ENCODE data around the gene DIS3L2.
A peak's percentile ranks its signal among the peaks of the same experiment; 100 is the strongest.

Gene DIS3L2, protein sequence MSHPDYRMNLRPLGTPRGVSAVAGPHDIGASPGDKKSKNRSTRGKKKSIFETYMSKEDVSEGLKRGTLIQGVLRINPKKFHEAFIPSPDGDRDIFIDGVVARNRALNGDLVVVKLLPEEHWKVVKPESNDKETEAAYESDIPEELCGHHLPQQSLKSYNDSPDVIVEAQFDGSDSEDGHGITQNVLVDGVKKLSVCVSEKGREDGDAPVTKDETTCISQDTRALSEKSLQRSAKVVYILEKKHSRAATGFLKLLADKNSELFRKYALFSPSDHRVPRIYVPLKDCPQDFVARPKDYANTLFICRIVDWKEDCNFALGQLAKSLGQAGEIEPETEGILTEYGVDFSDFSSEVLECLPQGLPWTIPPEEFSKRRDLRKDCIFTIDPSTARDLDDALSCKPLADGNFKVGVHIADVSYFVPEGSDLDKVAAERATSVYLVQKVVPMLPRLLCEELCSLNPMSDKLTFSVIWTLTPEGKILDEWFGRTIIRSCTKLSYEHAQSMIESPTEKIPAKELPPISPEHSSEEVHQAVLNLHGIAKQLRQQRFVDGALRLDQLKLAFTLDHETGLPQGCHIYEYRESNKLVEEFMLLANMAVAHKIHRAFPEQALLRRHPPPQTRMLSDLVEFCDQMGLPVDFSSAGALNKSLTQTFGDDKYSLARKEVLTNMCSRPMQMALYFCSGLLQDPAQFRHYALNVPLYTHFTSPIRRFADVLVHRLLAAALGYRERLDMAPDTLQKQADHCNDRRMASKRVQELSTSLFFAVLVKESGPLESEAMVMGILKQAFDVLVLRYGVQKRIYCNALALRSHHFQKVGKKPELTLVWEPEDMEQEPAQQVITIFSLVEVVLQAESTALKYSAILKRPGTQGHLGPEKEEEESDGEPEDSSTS

GRCh38 chr2:231961349-231962166 is at the start of gene DIS3L2:
TSS of gene DIS3L2 (plus strand) at chr2:231961713. CDS start at chr2:232014928, 53,215 bp downstream.
- peak; percentile 45 to 68 for DNase-seq (ENCODE audit: extremely low read depth in 1 of 2, low read depth in 1 of 2)

DNA sequence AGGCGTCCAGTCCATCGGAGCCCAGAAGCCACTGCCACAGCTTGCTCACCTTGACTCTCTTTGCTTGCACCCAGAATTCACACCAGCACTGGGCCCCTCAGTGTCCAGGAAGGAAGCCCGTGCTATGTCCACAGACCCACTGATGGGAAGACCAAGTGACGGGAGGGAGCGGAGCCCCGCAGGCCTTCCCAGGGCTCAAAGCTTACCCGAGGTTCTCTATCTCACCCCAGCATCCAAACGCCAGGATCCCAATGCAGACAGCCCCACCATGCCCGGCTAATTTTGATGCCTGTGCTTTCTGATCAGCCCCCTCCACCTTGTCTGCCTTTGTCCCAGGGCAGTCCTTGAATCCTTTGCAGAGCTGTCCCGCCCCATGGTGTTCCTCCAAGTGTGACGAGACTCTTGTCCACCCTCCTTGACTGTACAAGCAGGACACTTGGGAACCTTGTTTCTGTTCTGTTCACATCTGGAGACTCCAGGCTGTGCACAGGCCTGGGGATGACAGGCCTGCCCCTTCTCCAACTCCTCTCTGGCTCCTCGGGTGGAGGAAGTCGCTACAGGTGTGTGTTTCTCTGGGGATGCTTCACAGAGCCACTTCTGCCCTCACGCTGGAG is 47.3 kb upstream of the DIS3L2 start:
- DNase-seq (ENCODE audit: extremely low read depth in 1 of 2, low read depth in 1 of 2), result no peak

GRCh38 chr2:231917280-231918066 is 44.0 kb upstream of the DIS3L2 start:
- no peak for DNase-seq (ENCODE audit: extremely low read depth in 1 of 2, low read depth in 1 of 2)

DNA sequence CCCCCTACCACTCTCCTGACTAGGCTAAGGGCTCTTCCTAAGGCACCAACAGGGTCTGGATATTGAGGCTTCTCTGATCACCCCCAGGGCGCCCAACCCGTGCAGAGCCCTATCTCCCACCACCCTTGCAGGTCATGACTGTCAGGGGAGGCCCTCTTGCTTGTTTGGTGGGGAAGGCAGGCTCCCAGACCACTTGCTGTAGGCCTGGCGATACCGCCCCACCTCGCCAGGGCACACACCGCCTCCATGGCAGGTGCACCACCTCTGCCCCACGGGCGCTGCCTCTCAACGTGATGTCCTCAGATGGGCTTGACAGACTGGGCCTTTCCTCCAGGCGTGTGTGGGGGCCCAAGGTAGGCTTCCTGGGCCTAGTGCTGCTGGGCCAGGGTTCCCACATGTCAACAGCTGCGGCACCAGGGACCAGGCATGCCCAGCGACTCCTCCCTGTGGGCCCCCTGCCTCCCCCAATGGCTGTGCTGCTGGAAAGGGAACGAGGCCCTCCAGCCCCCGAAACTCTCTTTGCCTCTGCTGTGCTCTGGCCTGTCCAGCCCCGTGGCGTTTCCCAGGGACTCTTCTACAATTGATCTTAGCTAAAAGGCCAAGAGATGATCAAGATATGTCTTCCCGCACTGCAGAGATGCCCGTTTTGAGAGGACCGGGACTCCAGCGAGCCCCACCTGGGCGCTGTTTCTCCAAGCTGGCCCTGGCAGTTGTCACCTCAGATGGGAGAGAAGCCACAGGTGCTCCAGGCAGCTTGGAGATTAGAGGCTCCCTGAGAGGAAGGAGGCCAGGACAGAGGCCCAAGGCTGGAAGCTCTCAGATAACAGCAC is 42.8 kb upstream of the DIS3L2 start:
- no peak for DNase-seq (ENCODE audit: extremely low read depth in 1 of 2, low read depth in 1 of 2)

GRCh38 chr2:231919341-231920035 is 42.0 kb upstream of the DIS3L2 start:
- DNase-seq (ENCODE audit: extremely low read depth in 1 of 2, low read depth in 1 of 2), result no peak

GRCh38 chr2:231920366-231920765 is 41.1 kb upstream of the DIS3L2 start:
- DNase-seq (ENCODE audit: extremely low read depth in 1 of 2, low read depth in 1 of 2), result no peak

DNA sequence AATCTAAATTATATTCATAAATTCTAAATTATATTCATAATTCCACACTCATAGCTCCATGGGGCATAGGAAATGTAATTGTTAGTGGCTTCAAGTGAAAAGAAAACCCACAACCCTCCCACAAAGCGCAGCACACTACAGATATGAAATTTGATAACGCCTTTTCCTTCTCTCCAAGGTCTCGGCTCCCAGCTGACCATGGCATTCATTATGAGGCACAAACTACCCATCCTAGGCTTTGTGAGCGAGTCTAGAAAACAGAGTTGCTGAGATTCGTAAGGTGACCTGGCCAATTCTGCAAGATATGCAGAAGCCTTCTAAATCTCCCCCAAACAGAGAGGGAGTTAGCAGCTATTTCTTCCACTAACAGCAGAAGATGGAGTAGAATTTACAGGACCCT is 40.7 kb upstream of the DIS3L2 start:
- no peak for DNase-seq (ENCODE audit: extremely low read depth in 1 of 2, low read depth in 1 of 2)

DNA sequence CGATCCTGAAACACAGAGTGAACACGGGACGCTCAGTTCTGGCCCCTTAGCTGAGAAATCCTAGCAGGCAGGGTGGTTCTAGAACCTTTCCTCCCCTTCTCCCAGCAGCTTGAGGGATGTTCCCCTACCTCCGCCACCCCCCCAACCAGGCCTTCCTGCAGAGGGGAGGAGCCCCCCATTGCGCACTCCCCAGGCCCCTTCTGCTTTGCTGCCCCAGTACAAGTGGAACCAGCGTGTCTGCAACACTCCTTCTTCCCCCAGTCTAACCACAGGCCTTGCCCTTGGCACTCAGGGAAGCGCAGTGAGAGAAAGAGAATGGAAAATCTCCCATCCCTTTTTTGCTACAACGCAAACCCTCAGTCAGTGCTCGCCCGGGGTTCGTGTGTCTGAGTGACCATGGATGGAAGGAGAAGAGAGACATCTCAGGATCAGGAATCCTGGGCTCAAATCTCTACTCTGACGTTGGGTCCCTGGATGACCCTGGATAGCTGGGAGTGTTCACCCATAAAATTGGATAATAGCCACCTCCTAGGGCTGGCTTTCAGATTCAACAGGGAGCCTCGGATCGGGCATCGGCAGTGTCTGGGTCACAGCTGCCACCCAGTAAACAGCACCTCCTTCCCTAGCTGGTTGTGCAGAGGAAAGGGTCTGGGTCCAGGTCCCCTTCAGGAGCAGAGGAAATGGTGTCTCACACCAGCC is 39.1 kb upstream of the DIS3L2 start:
- DNase-seq (ENCODE audit: extremely low read depth in 1 of 2, low read depth in 1 of 2), result no peak

DNA sequence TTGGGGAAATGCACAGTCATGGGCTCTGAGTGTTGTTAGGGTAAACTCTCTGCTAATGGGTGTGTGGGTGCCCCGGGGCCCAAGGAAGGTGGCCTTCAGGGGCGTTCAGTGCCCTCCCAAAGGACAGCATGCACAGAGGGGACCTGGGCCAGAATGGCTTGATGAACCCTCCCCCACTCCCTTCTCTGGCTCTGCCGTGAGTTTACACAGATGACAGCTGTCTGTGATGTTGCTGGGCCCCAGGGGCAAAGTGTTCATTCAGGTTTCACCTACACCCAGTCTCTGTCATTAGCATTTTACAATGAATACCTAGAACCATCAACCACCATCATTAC is 38.5 kb upstream of the DIS3L2 start:
- DNase-seq (ENCODE audit: extremely low read depth in 1 of 2, low read depth in 1 of 2), result no peak

GRCh38 chr2:231923951-231924888 is 37.3 kb upstream of the DIS3L2 start:
- no peak for DNase-seq (ENCODE audit: extremely low read depth in 1 of 2, low read depth in 1 of 2)

DNA sequence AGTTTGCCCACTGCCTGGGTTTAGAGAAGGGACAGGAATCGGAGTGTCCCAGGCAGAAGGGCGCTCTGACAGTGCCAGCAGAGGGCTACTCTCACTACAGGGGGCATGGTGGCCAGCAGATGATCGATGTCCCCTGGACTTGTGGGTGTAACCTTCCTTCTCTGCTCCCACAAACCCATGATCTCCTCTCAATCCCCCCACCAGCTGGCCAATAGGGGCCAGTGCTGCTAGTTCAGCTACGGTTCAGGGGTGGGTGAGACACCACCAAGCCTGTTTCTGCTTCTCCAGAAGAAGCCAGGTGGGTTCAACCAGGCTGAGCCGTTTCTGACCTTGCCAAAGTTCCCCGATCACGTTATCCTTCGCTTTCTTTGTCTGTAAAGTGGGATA is 36.6 kb upstream of the DIS3L2 start:
- DNase-seq (ENCODE audit: extremely low read depth in 1 of 2, low read depth in 1 of 2), result no peak

- DNase-seq (ENCODE audit: extremely low read depth in 1 of 2, low read depth in 1 of 2), result peak; percentile 21 to 57
These were observed 36.0 kb upstream of the DIS3L2 start for GRCh38 chr2:231925303-231926179.

GRCh38 chr2:231926180-231926741 is 35.3 kb upstream of the DIS3L2 start, which contains the start of gene NPPC:
TSS of gene NPPC (minus strand) at chr2:231926396. CDS start at chr2:231926249, 147 bp downstream.
- DNase-seq (ENCODE audit: extremely low read depth in 1 of 2, low read depth in 1 of 2), result peak; percentile 22 to 30

GRCh38 chr2:231926761-231927565 is 34.5 kb upstream of the DIS3L2 start:
- DNase-seq (ENCODE audit: extremely low read depth in 1 of 2, low read depth in 1 of 2), result no peak

DNA sequence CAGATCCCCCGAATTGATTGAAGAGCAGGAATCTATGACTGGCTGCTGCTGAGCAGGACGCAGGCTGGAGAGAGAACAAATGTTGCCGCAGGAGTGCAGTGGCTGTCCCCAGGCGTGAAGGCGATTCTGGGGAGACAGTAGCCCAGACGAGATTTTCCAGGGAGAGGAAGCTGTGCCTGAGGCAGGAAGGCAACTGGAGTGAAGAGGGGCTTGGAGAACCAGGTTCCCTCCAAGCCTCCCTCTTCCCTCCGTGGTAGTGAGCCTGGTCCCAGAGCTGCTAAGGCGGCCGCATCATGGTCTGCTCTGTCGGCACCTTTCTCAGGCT is 34.0 kb upstream of the DIS3L2 start:
- no peak for DNase-seq (ENCODE audit: extremely low read depth in 1 of 2, low read depth in 1 of 2)
